Measurements from ENCODE around the gene ZBTB20.
A peak's percentile ranks its signal among the peaks of the same experiment; 100 is the strongest.

DNA sequence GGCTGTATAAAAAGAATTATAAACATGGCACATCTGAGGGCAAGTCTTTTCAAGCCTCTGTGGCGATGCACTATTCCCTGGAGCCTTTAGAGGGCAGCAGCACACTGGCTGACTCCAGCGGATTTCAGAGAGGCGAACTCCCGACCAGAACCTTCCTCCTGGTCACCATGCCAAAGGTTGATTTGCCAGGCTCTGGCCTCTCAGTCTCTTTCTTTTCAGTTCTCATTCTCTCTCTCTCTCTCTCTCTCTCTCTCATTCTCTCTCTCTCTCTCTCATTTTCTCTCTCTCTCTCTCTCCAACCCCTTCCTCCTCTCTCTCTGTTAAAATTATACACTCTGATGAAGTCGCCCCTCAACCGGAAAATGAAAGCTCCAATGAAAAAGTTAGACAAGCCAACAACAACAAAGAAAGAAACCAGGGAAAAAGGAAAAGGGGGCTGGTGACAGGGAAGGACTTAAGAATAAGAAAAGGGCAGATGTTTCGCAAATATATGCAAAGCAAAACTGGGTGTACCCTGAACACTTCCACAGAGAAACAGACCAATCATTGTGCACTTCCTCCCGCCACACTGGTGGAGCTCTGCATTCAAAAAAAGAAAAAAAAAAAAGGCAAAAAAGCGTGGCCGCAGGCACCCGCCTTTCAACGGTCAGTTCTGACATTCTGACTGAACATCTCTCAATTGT, 763.1 kb downstream of the ZBTB20 start:
- TF ChIP-seq, protein P1, sequence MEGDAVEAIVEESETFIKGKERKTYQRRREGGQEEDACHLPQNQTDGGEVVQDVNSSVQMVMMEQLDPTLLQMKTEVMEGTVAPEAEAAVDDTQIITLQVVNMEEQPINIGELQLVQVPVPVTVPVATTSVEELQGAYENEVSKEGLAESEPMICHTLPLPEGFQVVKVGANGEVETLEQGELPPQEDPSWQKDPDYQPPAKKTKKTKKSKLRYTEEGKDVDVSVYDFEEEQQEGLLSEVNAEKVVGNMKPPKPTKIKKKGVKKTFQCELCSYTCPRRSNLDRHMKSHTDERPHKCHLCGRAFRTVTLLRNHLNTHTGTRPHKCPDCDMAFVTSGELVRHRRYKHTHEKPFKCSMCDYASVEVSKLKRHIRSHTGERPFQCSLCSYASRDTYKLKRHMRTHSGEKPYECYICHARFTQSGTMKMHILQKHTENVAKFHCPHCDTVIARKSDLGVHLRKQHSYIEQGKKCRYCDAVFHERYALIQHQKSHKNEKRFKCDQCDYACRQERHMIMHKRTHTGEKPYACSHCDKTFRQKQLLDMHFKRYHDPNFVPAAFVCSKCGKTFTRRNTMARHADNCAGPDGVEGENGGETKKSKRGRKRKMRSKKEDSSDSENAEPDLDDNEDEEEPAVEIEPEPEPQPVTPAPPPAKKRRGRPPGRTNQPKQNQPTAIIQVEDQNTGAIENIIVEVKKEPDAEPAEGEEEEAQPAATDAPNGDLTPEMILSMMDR (IDR thresholded peaks at IDR 0.05; ENCODE audit: low read depth, low read length, missing input control) = peak; percentile 98
- TF ChIP-seq, protein P2, sequence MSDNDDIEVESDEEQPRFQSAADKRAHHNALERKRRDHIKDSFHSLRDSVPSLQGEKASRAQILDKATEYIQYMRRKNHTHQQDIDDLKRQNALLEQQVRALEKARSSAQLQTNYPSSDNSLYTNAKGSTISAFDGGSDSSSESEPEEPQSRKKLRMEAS (IDR thresholded peaks at IDR 0.05) = no peak
- TF ChIP-seq, protein P3, sequence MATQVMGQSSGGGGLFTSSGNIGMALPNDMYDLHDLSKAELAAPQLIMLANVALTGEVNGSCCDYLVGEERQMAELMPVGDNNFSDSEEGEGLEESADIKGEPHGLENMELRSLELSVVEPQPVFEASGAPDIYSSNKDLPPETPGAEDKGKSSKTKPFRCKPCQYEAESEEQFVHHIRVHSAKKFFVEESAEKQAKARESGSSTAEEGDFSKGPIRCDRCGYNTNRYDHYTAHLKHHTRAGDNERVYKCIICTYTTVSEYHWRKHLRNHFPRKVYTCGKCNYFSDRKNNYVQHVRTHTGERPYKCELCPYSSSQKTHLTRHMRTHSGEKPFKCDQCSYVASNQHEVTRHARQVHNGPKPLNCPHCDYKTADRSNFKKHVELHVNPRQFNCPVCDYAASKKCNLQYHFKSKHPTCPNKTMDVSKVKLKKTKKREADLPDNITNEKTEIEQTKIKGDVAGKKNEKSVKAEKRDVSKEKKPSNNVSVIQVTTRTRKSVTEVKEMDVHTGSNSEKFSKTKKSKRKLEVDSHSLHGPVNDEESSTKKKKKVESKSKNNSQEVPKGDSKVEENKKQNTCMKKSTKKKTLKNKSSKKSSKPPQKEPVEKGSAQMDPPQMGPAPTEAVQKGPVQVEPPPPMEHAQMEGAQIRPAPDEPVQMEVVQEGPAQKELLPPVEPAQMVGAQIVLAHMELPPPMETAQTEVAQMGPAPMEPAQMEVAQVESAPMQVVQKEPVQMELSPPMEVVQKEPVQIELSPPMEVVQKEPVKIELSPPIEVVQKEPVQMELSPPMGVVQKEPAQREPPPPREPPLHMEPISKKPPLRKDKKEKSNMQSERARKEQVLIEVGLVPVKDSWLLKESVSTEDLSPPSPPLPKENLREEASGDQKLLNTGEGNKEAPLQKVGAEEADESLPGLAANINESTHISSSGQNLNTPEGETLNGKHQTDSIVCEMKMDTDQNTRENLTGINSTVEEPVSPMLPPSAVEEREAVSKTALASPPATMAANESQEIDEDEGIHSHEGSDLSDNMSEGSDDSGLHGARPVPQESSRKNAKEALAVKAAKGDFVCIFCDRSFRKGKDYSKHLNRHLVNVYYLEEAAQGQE (IDR thresholded peaks at IDR 0.05) = no peak
- TF ChIP-seq FOXA1 (IDR thresholded peaks at IDR 0.05) (no peak), TAF1 (conservative IDR thresholded peaks at IDR 0.05) (no peak), JUND (IDR thresholded peaks at IDR 0.05) (no peak), NR2F2 (IDR thresholded peaks at IDR 0.05) (no peak), SP1 (IDR thresholded peaks at IDR 0.05) (no peak), EGR1 (IDR thresholded peaks at IDR 0.05; ENCODE audit: low read depth in 2 of 2) (no peak), RAD21 (IDR thresholded peaks at IDR 0.05) (peak; percentile 97 to 99), HNF4A (conservative IDR thresholded peaks at IDR 0.05) (peak; percentile 46 to 51), GABPA (IDR thresholded peaks at IDR 0.05 in 1 of 2, conservative IDR thresholded peaks at IDR 0.05 in 1 of 2) (no peak)
- TF ChIP-seq, protein P4, sequence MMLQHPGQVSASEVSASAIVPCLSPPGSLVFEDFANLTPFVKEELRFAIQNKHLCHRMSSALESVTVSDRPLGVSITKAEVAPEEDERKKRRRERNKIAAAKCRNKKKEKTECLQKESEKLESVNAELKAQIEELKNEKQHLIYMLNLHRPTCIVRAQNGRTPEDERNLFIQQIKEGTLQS (IDR thresholded peaks at IDR 0.05) = no peak
- TF ChIP-seq, protein P5, sequence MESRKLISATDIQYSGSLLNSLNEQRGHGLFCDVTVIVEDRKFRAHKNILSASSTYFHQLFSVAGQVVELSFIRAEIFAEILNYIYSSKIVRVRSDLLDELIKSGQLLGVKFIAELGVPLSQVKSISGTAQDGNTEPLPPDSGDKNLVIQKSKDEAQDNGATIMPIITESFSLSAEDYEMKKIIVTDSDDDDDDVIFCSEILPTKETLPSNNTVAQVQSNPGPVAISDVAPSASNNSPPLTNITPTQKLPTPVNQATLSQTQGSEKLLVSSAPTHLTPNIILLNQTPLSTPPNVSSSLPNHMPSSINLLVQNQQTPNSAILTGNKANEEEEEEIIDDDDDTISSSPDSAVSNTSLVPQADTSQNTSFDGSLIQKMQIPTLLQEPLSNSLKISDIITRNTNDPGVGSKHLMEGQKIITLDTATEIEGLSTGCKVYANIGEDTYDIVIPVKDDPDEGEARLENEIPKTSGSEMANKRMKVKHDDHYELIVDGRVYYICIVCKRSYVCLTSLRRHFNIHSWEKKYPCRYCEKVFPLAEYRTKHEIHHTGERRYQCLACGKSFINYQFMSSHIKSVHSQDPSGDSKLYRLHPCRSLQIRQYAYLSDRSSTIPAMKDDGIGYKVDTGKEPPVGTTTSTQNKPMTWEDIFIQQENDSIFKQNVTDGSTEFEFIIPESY (IDR thresholded peaks at IDR 0.05) = no peak

Measured in liver (tissue), 3 donors.